22Rv1 (cell line): ENCODE data around the gene POLD2.

ENCODE experiments used
- CTCF ChIP-seq: fragments of 450-650 bp; IDR thresholded peaks from 2 replicates; pipeline ENCODE4 v1.5.1; 2017; ENCODE audit warnings: mild to moderate bottlenecking
- ZFX ChIP-seq: fragments of 450-650 bp; IDR thresholded peaks from 2 replicates; pipeline ENCODE4 v1.6.1; 2017; ENCODE audit warnings: antibody characterized with exemption, borderline replicate concordance

GRCh38 chr7:44139311-44140010, 16.1 kb upstream of the POLD2 start:
- no peak for TF ChIP-seq ZFX
- no peak for TF ChIP-seq CTCF
